H54 (cell line): ENCODE measurements around the gene TRNP1.
"Not testable (repeated sequence)": the region's sequence is repeated elsewhere in the genome, so short reads cannot be mapped to it uniquely, and the experiment has no call there.

Experiments used
- DNase-seq: peaks from one replicate; pipeline ENCODE4 v3.0.0; 2011; ENCODE audit warnings: low spot score, mixed read lengths; ENCODE audit not compliant: insufficient read length
- FAIRE-seq: peaks from 3 replicates; lab custom pipeline; 2011; peaks lifted over from hg19 to GRCh38; lab: Jason Lieb, UNC
- POLR2A ChIP-seq: IDR thresholded peaks from 2 replicates; pipeline ENCODE4 v1.6.1; 2011; ENCODE audit warnings: low read depth, mild to moderate bottlenecking, low read length

TRNP1 gene, protein sequence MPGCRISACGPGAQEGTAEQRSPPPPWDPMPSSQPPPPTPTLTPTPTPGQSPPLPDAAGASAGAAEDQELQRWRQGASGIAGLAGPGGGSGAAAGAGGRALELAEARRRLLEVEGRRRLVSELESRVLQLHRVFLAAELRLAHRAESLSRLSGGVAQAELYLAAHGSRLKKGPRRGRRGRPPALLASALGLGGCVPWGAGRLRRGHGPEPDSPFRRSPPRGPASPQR

DNA sequence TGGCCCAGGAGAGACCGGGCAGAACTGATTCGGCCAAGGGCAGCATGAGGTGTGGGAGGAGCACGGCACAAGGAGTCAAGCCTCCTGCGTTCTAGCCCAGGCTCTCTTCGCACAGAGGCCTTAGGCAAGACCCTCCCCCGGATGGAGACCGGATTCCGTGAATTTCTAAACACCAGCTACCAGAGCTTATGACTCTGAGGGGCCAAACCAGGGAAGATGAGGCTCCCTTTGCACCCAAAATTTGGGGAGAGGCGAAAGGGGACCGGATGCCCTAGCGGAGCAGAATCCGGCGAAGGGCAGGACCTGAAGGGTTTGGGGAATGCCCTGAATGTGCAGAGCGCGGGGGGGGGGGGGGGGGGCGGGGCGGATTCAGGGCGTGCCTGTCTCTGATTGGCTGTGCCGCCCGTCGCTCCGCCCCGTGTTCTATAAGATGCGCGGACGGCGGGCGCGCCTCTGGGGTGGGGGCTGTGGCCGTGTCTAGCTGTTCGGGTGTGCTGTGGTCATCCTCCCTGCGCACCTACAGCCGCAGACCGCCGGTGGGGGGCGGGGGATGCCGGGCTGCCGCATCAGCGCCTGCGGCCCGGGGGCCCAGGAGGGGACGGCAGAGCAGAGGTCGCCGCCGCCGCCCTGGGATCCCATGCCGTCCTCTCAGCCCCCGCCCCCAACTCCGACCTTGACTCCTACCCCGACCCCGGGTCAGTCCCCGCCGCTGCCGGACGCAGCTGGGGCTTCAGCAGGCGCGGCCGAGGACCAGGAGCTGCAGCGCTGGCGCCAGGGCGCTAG is at the start of gene TRNP1:
TRNP1 (plus strand) TSS at position 456 of the 783 bp plus-strand sequence; CDS start at position 551, 95 bp downstream.
- DNase-seq (peak; percentile 78), FAIRE-seq (no peak)
- TF ChIP-seq POLR2A, result peak; percentile 82

DNA sequence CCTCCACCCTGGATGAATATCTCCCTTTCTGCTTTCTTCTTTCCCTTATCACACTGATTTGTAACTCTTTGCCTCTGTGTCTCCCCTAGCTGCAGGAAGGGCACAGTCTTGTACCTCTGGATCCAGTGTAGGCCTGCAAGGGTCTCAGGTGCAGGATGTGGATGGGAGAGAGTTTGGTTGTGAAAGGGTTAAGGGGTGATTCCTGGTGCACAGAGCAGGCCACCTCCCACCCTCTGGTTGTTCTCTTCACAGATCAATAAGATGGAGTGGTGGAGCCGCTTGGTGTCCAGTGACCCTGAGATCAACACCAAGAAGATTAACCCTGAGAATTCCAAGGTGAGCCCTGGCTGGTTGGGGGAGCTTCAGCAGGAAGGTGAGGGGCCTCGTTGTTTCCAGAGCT is 48.4 kb upstream of the TRNP1 start:
- TF ChIP-seq POLR2A, result no peak
- DNase-seq (no peak), FAIRE-seq (no peak)

DNA sequence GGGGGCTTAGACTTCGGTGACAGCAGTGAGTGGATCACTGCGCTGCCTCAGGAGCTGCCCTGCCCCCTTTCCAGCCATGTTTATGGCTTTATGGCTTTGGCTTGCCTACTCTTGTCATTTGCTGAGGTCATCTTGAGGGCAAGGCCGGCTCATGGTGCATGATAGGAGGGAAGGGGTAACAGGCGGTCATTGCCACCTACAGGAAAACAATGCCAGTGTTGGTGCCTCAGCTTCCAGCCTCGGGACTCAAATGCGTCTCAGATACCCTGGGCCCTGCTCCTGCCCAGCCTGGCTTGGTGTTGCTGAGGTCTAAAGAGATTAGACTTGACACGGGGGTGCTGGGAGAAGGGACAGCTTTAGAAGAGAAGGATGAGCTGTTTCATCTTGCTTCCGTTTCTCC is 47.8 kb upstream of the TRNP1 start:
- no peak for TF ChIP-seq POLR2A
- FAIRE-seq (no peak), DNase-seq (no peak)

DNA sequence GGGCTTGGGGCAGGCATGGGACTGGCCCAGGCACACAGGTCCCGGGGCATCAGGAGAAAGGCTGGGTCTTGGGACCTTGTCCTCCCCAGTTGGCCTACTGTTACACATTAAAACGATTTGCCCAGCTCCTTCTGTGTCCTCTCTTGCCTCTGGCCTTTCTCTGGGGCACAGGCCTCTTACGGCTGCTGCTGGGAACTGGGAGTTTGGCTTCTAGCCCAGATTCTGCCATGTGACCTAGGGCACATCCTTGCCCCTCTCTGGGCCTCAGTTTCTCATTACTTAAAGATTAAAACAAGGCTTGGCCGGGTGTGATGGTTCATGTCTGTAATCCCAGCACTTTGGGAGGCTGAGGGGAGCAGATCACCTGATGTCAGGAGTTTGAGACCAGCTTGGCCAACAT is 47.2 kb upstream of the TRNP1 start:
- no peak for TF ChIP-seq POLR2A
- DNase-seq (no peak), FAIRE-seq (no peak)

DNA sequence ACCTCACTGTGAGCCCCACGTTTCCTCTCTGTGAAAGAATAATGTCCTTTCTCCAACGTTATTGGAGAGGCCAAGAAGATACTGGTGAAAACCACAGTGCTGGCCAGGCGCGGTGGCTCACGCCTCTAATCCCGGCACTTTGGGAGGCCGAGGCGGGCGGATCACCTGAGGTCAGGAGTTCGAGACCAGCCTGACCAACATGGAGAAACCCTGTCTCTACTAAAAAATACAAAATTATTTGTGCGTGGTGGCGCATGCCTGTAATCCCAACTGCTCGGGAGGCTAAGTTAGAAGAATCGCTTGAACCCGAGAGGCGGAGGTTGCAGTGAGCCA is 44.8 kb upstream of the TRNP1 start:
- FAIRE-seq, DNase-seq: not testable (repeated sequence)

DNA sequence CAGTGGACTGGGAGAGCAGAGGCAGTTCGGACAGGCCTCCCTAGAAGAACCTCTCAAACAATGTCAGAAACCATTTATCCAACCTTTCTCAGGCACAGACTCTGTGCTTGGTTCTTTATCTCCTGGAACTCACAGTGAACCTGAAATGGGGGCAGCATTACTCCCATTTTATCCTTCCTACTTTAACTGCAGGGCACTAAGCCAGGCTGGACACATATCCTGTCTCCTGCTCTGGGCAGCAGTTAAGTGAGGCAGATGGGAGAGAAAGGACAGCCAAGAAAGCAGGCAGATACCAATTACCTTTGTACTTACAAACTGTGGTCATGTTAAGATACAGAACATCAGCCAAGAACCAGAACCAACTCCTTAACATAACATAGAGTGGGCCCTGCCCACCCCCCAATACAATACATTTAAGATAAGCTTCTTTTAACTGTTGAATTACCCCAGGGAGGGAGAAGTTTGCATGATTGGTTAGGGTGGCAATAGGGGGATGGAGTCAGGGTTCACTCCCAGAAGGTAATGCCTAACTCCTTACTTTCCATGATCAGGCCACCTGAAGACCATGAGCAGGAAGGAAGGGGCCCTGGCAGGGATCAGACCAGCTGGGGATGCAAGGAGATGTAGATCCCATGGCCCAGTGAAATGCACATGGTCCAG is 44.1 kb upstream of the TRNP1 start:
- FAIRE-seq (no peak), DNase-seq (no peak)
- TF ChIP-seq POLR2A, result no peak

DNA sequence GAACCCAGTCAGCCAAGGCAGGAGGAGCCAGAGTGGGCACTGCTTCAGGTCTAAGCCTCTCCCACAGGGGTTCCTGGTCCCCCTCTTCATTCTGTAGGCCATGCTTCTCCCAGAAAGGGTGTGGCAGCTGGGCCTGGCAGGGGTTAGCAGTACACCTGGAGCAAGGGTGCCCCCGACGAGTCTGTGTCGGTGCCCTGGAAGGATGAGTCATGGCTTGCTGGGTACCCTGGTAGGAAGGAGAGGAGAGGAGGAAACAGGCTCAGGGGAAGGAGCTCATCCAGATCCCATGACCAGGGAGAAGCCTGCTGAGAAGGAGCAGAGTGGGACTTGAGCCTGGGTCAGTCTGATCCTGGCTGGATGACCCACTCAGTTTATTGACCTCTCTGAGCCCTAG is 43.6 kb upstream of the TRNP1 start:
- FAIRE-seq, result no peak
- no peak for TF ChIP-seq POLR2A

DNA sequence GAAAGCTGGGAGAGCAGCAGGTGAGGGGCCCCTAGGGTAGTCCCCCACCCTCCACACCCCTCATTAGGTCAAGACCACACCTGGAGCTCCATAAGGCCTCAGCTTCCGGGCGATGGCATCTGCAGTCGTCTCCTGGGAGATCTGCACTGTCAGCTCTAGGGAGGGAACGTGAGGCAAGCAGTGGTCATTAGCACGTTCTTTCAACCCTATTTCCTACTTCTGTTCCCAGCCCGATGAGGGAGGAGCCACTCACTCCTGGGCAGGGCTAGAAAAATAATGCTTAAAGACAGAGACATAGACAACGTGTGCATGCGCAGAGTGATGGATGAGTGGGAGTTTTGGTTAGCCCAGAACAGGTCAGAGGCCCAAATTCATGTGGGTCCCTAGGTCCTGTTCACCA is 42.9 kb upstream of the TRNP1 start:
- DNase-seq (no peak), FAIRE-seq (no peak)
- no peak for TF ChIP-seq POLR2A

More for the DNA sequence above, 43.6 kb upstream of the TRNP1 start:
- peak; percentile 49 for DNase-seq

DNA sequence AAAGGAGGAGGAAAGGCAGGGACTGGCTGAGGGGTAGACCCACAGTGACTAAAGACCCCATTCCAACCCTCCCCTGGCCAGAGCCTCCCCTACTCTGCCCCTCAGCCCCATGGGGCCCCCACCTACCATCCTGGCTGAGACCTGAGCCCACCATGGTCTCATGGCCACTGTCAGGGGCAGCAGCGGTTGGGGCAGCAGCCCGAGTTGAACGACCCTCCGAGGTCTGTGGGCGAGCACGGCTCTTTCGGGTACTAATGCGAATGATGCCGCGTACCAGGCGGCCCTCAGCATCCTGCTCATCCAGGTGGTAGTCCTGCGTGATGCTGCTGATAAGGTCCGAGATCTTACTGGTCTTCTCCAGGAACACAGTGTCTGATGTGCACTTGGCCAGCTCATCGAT is 42.3 kb upstream of the TRNP1 start:
- FAIRE-seq (no peak), DNase-seq (no peak)
- no peak for TF ChIP-seq POLR2A

DNA sequence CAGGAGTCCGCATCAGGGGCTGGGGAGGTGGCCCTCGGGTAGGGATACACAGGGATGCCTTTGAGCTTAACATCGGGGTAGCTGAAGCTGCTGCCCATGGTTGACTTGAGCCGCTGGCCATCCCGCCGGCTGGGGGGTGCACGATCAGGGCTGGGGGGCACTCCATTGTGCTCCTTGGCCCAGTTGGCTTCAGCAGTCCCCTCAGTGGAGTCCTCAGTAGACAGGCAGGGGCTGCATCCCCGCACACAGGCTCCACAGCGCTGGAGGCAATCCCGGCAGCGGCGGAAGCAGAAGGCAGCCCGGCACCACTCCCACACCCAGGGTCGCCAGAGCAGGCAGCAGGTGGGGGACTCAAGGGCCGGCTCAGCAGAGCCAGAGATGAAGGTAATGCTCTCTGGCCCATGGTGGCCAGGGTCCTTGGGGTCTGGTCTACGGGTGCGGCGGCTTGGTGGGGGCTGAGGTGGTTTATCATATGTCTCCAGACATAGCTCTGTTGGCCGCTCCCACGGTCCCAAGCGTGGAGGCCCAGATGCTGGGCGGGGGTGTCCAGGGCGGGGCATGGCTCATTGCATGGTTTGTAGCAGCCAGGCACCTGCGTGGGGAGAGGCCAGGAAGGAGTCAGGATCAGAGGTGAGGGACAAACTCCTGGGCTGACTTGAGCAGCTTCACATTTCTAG is 41.5 kb upstream of the TRNP1 start:
- DNase-seq (no peak), FAIRE-seq (no peak)
- no peak for TF ChIP-seq POLR2A

DNA sequence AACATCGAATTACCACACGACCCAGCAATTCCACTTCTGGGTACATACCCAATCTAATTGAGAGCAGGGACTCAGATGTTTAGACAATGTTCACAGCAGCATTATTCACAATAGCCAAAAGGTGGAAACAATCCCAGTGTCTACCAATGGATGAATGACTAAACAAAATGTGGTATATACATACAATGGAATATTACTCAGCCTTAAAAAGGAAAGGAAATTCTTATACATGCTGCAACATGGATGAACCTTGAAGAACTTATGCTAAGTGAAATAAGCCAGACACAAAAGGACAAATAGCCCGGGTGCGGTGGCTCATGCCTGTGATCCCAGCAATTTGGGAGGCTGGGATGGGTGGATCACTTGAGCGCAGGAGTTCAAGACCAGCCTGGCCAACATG is 40.1 kb upstream of the TRNP1 start:
- DNase-seq (no peak), FAIRE-seq (no peak)
- no peak for TF ChIP-seq POLR2A

DNA sequence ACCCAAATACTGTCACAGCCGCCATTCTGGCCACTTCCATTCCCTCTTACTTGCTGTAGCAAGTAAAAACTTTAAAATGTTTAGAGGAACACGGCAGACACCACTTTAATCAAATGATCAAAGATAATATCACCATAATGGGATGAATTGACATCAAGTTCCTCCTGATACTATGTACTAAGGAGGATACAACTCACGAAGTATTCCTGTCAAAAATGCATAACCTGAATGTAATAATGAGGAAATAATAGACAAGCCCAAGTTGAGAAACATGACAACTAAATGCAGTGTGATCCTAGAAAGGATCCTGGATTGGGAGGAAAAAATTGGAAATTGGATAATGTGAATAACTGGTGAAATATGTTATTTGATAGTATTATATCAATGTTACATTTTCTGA is 37.2 kb upstream of the TRNP1 start:
- DNase-seq (no peak), FAIRE-seq (no peak)

DNA sequence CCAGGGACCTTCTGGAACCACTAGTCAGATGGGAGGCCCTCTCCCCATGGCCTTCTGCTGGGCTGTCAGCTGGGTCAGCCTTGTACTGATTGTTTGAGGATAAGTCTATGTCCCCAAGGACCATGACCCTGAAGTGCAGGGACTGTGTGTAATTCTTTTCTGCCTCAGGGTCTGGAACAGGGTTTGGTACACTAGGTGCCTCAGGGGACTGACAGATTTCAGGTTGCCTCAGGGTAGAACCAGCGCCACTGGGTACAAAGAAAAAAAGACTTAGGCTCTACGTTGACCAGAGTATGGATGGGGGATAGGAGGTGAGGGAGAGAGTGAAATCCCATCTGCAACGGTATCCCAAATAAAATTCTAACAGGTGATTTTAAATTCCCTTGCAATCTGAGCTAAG is 36.2 kb upstream of the TRNP1 start:
- FAIRE-seq, result no peak

More for the DNA sequence above, 37.2 kb upstream of the TRNP1 start:
- TF ChIP-seq POLR2A, result no peak

DNA sequence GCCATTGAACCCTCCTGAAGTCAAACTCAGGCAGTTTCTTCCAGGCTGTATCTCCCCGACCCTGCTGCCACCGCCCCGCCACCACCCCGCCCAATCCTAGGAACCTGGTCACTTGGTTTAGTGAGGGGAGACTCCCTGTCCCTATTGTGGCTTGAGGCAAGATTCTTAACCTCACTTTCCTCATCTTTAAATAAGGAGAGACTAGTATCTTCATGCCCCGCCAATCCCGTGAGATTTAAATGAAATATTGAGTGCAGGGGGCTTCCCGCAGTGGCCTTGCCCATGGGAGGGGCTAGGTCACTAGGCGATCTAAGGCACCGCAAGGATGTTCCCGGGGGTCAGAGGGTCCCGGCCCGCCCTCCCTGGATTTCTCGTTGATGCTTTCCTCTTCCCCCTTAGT is 34.2 kb upstream of the TRNP1 start:
- FAIRE-seq (no peak), DNase-seq (no peak)
- TF ChIP-seq POLR2A, result no peak

More for the DNA sequence above, 36.2 kb upstream of the TRNP1 start:
- no peak for TF ChIP-seq POLR2A
- DNase-seq, result no peak
